ENCODE measurements around the gene NYAP1. TPM values are rescaled to one million over a fixed set of nuclear protein-coding genes. Genes with fewer than 3 reads are reported as not detected.
"Not testable (repeated sequence)": the region's sequence is repeated elsewhere in the genome, so short reads cannot be mapped to it uniquely, and the experiment has no call there.

NYAP1 gene
- total RNA-seq, 1 donor from 2014 or later: 5.2 TPM

- Mint-ChIP-seq H3K4me3 (peak overlapping the region; percentile 86), H3K4me1 (peaks cover 31% of the 10 kb centered on the region), H3K36me3 (ENCODE audit: low read depth) (no peaks in the 10 kb centered on the region), H3K27me3 (ENCODE audit: low read depth) (no peaks in the 10 kb centered on the region), H3K27ac (ENCODE audit: unreplicated experiment) (no peak overlapping the region), H3K9me3 (no peaks in the 10 kb centered on the region)
- DNase-seq (ENCODE audit: low read depth, low spot score): no peak
- TF ChIP-seq CTCF (conservative IDR thresholded peaks at IDR 0.05): no peak
Measured at GRCh38 chr7:100540073-100540723, 56.5 kb downstream of the NYAP1 start.

- not testable (repeated sequence) for DNase-seq (ENCODE audit: low read depth, low spot score); H3K36me3 Mint-ChIP-seq (ENCODE audit: low read depth); H3K27me3 Mint-ChIP-seq (ENCODE audit: low read depth); H3K27ac Mint-ChIP-seq (ENCODE audit: unreplicated experiment); H3K9me3 Mint-ChIP-seq
- Mint-ChIP-seq H3K4me1 (peaks cover 42% of the 10 kb centered on the region), H3K4me3 (peak overlapping the region; percentile 42)
Measured at GRCh38 chr7:100541309-100541708, 57.6 kb downstream of the NYAP1 start.

DNA sequence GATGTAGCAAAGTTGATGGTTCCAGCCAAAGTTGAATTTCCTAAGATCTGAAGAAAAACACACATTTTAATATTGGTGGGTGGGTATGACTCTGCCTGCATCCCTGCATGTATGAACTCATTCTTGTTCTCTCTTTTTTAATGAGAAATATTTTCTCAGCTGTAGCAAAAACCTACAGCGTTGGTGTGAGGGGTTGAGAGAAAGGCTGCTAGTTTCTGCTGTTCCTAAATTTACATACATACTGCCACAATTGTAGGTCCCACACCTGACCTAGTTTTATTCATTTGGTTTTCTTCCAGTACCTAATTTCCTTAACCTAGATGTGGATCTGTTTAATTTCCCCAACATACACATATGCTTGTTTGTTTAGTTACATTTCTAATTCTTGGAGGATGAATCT is 59.9 kb downstream of the NYAP1 start:
- no peaks in the 10 kb centered on the region for H3K36me3 Mint-ChIP-seq (ENCODE audit: low read depth)
- no peak overlapping the region for H3K4me3 Mint-ChIP-seq
- H3K4me1 Mint-ChIP-seq: peaks cover 49% of the 10 kb centered on the region
- DNase-seq (ENCODE audit: low read depth, low spot score): no peak
- no peaks in the 10 kb centered on the region for H3K9me3 Mint-ChIP-seq
- TF ChIP-seq CTCF (conservative IDR thresholded peaks at IDR 0.05): no peak
- no peaks in the 10 kb centered on the region for H3K27me3 Mint-ChIP-seq (ENCODE audit: low read depth)
- H3K27ac Mint-ChIP-seq (ENCODE audit: unreplicated experiment): no peak overlapping the region

- H3K9me3 Mint-ChIP-seq: no peaks in the 10 kb centered on the region
- no peak for DNase-seq (ENCODE audit: low read depth, low spot score)
- H3K4me1 Mint-ChIP-seq: peaks cover 42% of the 10 kb centered on the region
- no peak overlapping the region for H3K4me3 Mint-ChIP-seq
- no peaks in the 10 kb centered on the region for H3K36me3 Mint-ChIP-seq (ENCODE audit: low read depth)
- no peak overlapping the region for H3K27ac Mint-ChIP-seq (ENCODE audit: unreplicated experiment)
- TF ChIP-seq CTCF (conservative IDR thresholded peaks at IDR 0.05): no peak
- H3K27me3 Mint-ChIP-seq (ENCODE audit: low read depth): no peaks in the 10 kb centered on the region
Measured at GRCh38 chr7:100544386-100544785, 60.7 kb downstream of the NYAP1 start.

Other genes starting within 250 kb of the NYAP1 start
- not detected in 2 replicates for gene SPDYE3, start 176.2 kb upstream of the NYAP1 start, total RNA-seq
- gene PILRB, start 125.8 kb upstream of the NYAP1 start, total RNA-seq: 36.5 and 36.6 TPM in 2 replicates
- 2.6 and 2.7 TPM in 2 replicates for gene PILRA, start 110.4 kb upstream of the NYAP1 start, total RNA-seq
- gene ZCWPW1, start 55.2 kb upstream of the NYAP1 start, total RNA-seq: 1.8 and 2.0 TPM in 2 replicates
- gene MEPCE, start 54.1 kb upstream of the NYAP1 start, total RNA-seq: 46.9 and 49.8 TPM in 2 replicates
- gene PPP1R35, start 47.4 kb upstream of the NYAP1 start, total RNA-seq: 39.5 and 42.1 TPM in 2 replicates
- 1.0 and 1.4 TPM in 2 replicates for gene SPACDR, start 19.7 kb upstream of the NYAP1 start, total RNA-seq
- 28.8 and 32.8 TPM in 2 replicates for gene TSC22D4, start 4.7 kb upstream of the NYAP1 start, total RNA-seq
- 11.6 and 13.3 TPM in 2 replicates for gene AGFG2, start 55.3 kb downstream of the NYAP1 start, total RNA-seq
- gene SAP25, start 90.0 kb downstream of the NYAP1 start, total RNA-seq: 3.4 and 4.6 TPM in 2 replicates
- 44.2 and 46.6 TPM in 2 replicates for gene LRCH4, start 102.2 kb downstream of the NYAP1 start, total RNA-seq
- 0.50 and 0.61 TPM in 2 replicates for gene FBXO24, start 102.4 kb downstream of the NYAP1 start, total RNA-seq
- 13.7 and 16.7 TPM in 2 replicates for gene PCOLCE, start 118.4 kb downstream of the NYAP1 start, total RNA-seq
- gene MOSPD3, start 128.6 kb downstream of the NYAP1 start, total RNA-seq: 24.3 and 27.9 TPM in 2 replicates
- gene TFR2, start 157.6 kb downstream of the NYAP1 start, total RNA-seq: 1.7 and 2.4 TPM in 2 replicates
- 2.4 and 3.1 TPM in 2 replicates for gene ACTL6B, start 172.5 kb downstream of the NYAP1 start, total RNA-seq
- gene GNB2, start 189.8 kb downstream of the NYAP1 start, total RNA-seq: 215 and 229 TPM in 2 replicates
- 71.8 and 82.9 TPM in 2 replicates for gene GIGYF1, start 210.3 kb downstream of the NYAP1 start, total RNA-seq
- gene POP7, start 222.2 kb downstream of the NYAP1 start, total RNA-seq: 64.1 and 67.9 TPM in 2 replicates
- gene EPO, start 236.5 kb downstream of the NYAP1 start, total RNA-seq: 0.23 and 0.30 TPM in 2 replicates
- gene ZAN, start 249.7 kb downstream of the NYAP1 start, total RNA-seq: not detected in 2 replicates

All from neural crest cell (in vitro differentiated cells).